SK-N-SH treated with all-trans-retinoic acid at 6 μM for 48 hours (cell line): ENCODE measurements around the gene USB1.

Experiments used
- BACH2 ChIP-seq: fragments of 250-450 bp; sonication (Bioruptor Pico); IDR thresholded peaks from 2 replicates; pipeline ENCODE4 v1.9.0; 2021; ENCODE audit warnings: mild to moderate bottlenecking, borderline replicate concordance
- GLIS3 ChIP-seq: fragments of 250-450 bp; sonication (Bioruptor Pico); IDR thresholded peaks from 2 replicates; pipeline ENCODE4 v1.5.0; 2020; ENCODE audit warnings: mild to moderate bottlenecking, moderate library complexity
- OSR1 ChIP-seq: fragments of 250-450 bp; sonication (Bioruptor Pico); IDR thresholded peaks from 2 replicates; pipeline ENCODE4 v1.8.0; 2022; ENCODE audit warnings: moderate library complexity, mild to moderate bottlenecking, inconsistent platforms
- PATZ1 ChIP-seq: fragments of 250-450 bp; sonication (Bioruptor Pico); IDR thresholded peaks from 2 replicates; pipeline ENCODE4 v1.8.0; 2020; ENCODE audit warnings: mild to moderate bottlenecking, moderate library complexity, borderline replicate concordance
- PPARA ChIP-seq: fragments of 250-450 bp; sonication (Bioruptor Pico); IDR thresholded peaks from 2 replicates; pipeline ENCODE4 v1.5.0; 2020; ENCODE audit warnings: mild to moderate bottlenecking, borderline replicate concordance
- TCF4 ChIP-seq: fragments of 250-450 bp; sonication (Bioruptor Pico); IDR thresholded peaks from 2 replicates; pipeline ENCODE4 v1.8.0; 2021; ENCODE audit warnings: mild to moderate bottlenecking, moderate library complexity, borderline replicate concordance
- ZFP30 ChIP-seq: fragments of 450-650 bp; formaldehyde crosslinking; IDR thresholded peaks from 2 replicates; pipeline ENCODE4 v1.5.0; 2022; ENCODE audit warnings: mild to moderate bottlenecking, moderate library complexity
- TF ChIP-seq, protein P1 (sequence below): fragments of 250-450 bp; sonication (Bioruptor Pico); IDR thresholded peaks from 2 replicates; pipeline ENCODE4 v1.8.0; 2021; ENCODE audit warnings: low read depth, mild to moderate bottlenecking, moderate library complexity, borderline replicate concordance

- TF ChIP-seq PATZ1 (CRISPR knock-in tag) (no peak), TCF4 (CRISPR knock-in tag) (no peak), OSR1 (no peak), ZFP30 (no peak), BACH2 (CRISPR knock-in tag) (no peak), GLIS3 (no peak), PPARA (CRISPR knock-in tag) (no peak)
- TF ChIP-seq, protein P1, sequence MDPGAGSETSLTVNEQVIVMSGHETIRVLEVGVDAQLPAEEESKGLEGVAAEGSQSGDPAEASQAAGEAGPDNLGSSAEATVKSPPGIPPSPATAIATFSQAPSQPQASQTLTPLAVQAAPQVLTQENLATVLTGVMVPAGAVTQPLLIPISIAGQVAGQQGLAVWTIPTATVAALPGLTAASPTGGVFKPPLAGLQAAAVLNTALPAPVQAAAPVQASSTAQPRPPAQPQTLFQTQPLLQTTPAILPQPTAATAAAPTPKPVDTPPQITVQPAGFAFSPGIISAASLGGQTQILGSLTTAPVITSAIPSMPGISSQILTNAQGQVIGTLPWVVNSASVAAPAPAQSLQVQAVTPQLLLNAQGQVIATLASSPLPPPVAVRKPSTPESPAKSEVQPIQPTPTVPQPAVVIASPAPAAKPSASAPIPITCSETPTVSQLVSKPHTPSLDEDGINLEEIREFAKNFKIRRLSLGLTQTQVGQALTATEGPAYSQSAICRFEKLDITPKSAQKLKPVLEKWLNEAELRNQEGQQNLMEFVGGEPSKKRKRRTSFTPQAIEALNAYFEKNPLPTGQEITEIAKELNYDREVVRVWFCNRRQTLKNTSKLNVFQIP (CRISPR knock-in tag): no peak
Observed at GRCh38 chr16:58046936-58047335, 45.7 kb downstream of the USB1 start.
